Psoas muscle (tissue), 8 donors: ENCODE data around the gene MAGI2. TPM values are rescaled to one million over a fixed set of nuclear protein-coding genes. Genes with fewer than 3 reads are reported as not detected.

Experiments
- ATAC-seq, 4 donors: fragments of 200-7000 bp; cut with Tn5 transposase; one replicate each; pipeline ENCODE4 v1.9.1; 2020; ENCODE audit warnings: moderate library complexity in 3 of 4, mild to moderate bottlenecking in 2 of 4
- DNase-seq, 2 donors: peaks; one replicate each; pipeline ENCODE4 v3.0.0-alpha.2; 2020
- H3K27ac ChIP-seq: fragments of 200-600 bp; one replicate; pipeline ENCODE4 v1.8.0; 2022
- H3K27me3 ChIP-seq, 3 donors: fragments of 200-600 bp in 1 of 3; one replicate each; pipeline versions ENCODE4 v1.6.1 to v1.8.0; 2013 to 2022; ENCODE audit warnings: low read length in 2 of 3, mild to moderate bottlenecking in 2 of 3, moderate library complexity in 1 of 3; ENCODE audit not compliant: insufficient read depth in 3 of 3
- H3K36me3 ChIP-seq, 2 donors: fragments of 200-600 bp in 1 of 2; one replicate each; pipeline versions ENCODE4 v1.6.1 to v1.8.0; 2013 to 2022; ENCODE audit warnings: low read depth in 1 of 2, mild to moderate bottlenecking in 1 of 2, moderate library complexity in 1 of 2; ENCODE audit not compliant: insufficient read depth in 1 of 2
- H3K4me1 ChIP-seq: fragments of 200-600 bp; one replicate; pipeline ENCODE4 v1.8.0; 2022
- H3K4me3 ChIP-seq: fragments of 200-600 bp; one replicate; pipeline ENCODE4 v1.8.0; 2022; ENCODE audit warnings: mild to moderate bottlenecking
- H3K9me3 ChIP-seq: fragments of 200-600 bp; one replicate; pipeline ENCODE4 v1.8.0; 2022
- CTCF ChIP-seq: fragments of 200-600 bp; IDR thresholded peaks from one replicate; pipeline ENCODE4 v1.8.0; 2022; ENCODE audit warnings: antibody characterized with exemption
- WGBS, 3 donors: extraction: QIAGEN DNeasy Blood & Tissue Kit; methylation state at CpG; one replicate each; pipeline versions ENCODE4 v1.1.6 to v1.1.7; 2013; 5-methylcytosine and 5-hydroxymethylcytosine counted together
- intact Hi-C, 2 donors: fragments of 100-400 bp; cut with DNase I; formaldehyde crosslinking; loops; one replicate each; pipeline versions ENCODE4 v1.11.0 to v1.14.2; 2022
- polyA plus RNA-seq, 3 donors: library from polyadenylated mRNA; stranded (reverse); fragments of 200-250 nt; gene quantifications; one replicate each; pipeline ENCODE4 v1.2.3, GENCODE V29; 2013
- total RNA-seq, 4 donors: library from RNA; stranded (reverse); fragmentation: NEBNext Ultra II Directional in 2 of 4; extraction: Animal tissue kit (Norgen Biotek cat#: 25700) in 2 of 4; gene quantifications; one replicate each; pipeline versions ENCODE4 v1.2.1 to v1.2.4, GENCODE V29; 2021 to 2023
- donor health status: healthy with polysubstance abuse.
- donor health status: DM: no; HTN: no; CAD: no; lungs with moderate emphysema.
- donor health status: Bipolar disorder and iron deficiency.
- donor health status: healthy.
- donor health status: DM: yes; HTN: yes; CAD: no.
- donor health status: DM: no; HTN: no; CAD: no.
- donor health status: DM: no; HTN: no; CAD: no.
- donor health status: DM: yes; HTN: yes; CAD: no.

The MAGI2 gene
- total and polyA plus RNA-seq, 7 donors = 0.46 to 2.5 (median 1.4) TPM

GRCh38 chr7:78143661-78144060, 1309.8 kb downstream of the MAGI2 start:
- H3K27ac ChIP-seq = no peak overlapping the region
- 95 to 98% (median 95%) methylated on average over 2 of the region's 2 CpGs for WGBS, 3 donors
- intact Hi-C loops = no loop called here
- TF ChIP-seq CTCF = no peak
- DNase-seq (no peak), ATAC-seq (no peak)
- no peak overlapping the region for H3K4me3 ChIP-seq
- H3K36me3 ChIP-seq = no peaks in the 10 kb centered on the region
- no peaks in the 10 kb centered on the region for H3K9me3 ChIP-seq
- H3K4me1 ChIP-seq = peaks cover 4% of the 10 kb centered on the region
- no peaks in the 10 kb centered on the region for H3K27me3 ChIP-seq

- peaks cover 4% of the 10 kb centered on the region for H3K4me1 ChIP-seq
- 67 to 69% (median 69%) methylated on average over 9 of the region's 9 CpGs for WGBS, 3 donors
These were observed 1311.8 kb downstream of the MAGI2 start for GRCh38 chr7:78141522-78142281.

GRCh38 chr7:78140109-78140508, 1313.4 kb downstream of the MAGI2 start:
- no peak for DNase-seq
- Histone ChIP-seq H3K4me1 (peaks cover 4% of the 10 kb centered on the region), H3K27me3 (no peaks in the 10 kb centered on the region), H3K4me3 (no peak overlapping the region), H3K27ac (no peak overlapping the region), H3K36me3 (no peaks in the 10 kb centered on the region), H3K9me3 (no peaks in the 10 kb centered on the region)
- intact Hi-C loops = no loop called here
- 75 to 90% (median 85%) methylated on average over 2 of the region's 2 CpGs for WGBS, 3 donors
- TF ChIP-seq CTCF = no peak
- no peak for ATAC-seq

More at GRCh38 chr7:78141522-78142281, 1311.8 kb downstream of the MAGI2 start:
- no peaks in the 10 kb centered on the region for H3K9me3 ChIP-seq
- no peak overlapping the region for H3K4me3 ChIP-seq
- intact Hi-C loops = no loop called here
- DNase-seq (no peak), ATAC-seq (no peak)
- TF ChIP-seq CTCF = no peak
- no peaks in the 10 kb centered on the region for H3K27me3 ChIP-seq
- H3K36me3 ChIP-seq = no peaks in the 10 kb centered on the region
- no peak overlapping the region for H3K27ac ChIP-seq

- 5 to 24% (median 10%) methylated on average over 3 of the region's 3 CpGs for WGBS, 3 donors
These were observed 1314.1 kb downstream of the MAGI2 start for GRCh38 chr7:78139335-78139734.

More at GRCh38 chr7:78139335-78139734, 1314.1 kb downstream of the MAGI2 start:
- no peaks in the 10 kb centered on the region for H3K27me3 ChIP-seq
- no peak overlapping the region for H3K4me3 ChIP-seq
- DNase-seq (no peak), ATAC-seq (peak; percentile 32 to 85 (median 39))
- intact Hi-C loops = no loop called here
- H3K36me3 ChIP-seq = no peaks in the 10 kb centered on the region
- peaks cover 4% of the 10 kb centered on the region for H3K4me1 ChIP-seq
- no peak overlapping the region for H3K27ac ChIP-seq
- H3K9me3 ChIP-seq = no peaks in the 10 kb centered on the region
- TF ChIP-seq CTCF = no peak
